ENCODE measurements around the gene COMMD1. TPM values are rescaled to one million over a fixed set of nuclear protein-coding genes. Genes with fewer than 3 reads are reported as not detected.

The COMMD1 gene
- total RNA-seq, 4 donors from 2014 or later: 38.4 to 56.6 (median 40.6) TPM

DNA sequence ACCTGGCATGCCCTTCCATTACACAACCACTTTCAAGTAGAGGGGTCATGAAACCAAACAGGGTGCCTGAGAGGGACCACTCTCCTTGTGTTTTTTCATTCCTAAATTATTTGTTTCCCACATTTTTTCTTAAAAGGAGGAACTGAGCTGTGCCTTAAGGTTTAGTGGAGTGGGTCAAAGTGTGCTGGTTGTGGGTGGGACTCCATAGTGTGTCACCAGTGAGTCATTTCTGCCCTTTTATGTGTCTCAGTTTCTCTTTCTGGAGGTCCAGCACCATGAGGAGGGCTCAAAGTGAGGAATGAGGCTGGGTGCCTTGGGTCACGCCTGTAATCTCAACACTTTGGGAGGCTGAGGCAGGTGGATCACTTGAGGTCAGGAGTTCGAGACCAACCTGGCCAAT lies 37.8 kb downstream of the COMMD1 start:
- DNase-seq (ENCODE audit: low spot score) (no peak), ATAC-seq (ENCODE audit: low FRiP score) (no peak)
- TF ChIP-seq, protein P1, sequence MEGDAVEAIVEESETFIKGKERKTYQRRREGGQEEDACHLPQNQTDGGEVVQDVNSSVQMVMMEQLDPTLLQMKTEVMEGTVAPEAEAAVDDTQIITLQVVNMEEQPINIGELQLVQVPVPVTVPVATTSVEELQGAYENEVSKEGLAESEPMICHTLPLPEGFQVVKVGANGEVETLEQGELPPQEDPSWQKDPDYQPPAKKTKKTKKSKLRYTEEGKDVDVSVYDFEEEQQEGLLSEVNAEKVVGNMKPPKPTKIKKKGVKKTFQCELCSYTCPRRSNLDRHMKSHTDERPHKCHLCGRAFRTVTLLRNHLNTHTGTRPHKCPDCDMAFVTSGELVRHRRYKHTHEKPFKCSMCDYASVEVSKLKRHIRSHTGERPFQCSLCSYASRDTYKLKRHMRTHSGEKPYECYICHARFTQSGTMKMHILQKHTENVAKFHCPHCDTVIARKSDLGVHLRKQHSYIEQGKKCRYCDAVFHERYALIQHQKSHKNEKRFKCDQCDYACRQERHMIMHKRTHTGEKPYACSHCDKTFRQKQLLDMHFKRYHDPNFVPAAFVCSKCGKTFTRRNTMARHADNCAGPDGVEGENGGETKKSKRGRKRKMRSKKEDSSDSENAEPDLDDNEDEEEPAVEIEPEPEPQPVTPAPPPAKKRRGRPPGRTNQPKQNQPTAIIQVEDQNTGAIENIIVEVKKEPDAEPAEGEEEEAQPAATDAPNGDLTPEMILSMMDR (IDR thresholded peaks at IDR 0.05): no peak

DNA sequence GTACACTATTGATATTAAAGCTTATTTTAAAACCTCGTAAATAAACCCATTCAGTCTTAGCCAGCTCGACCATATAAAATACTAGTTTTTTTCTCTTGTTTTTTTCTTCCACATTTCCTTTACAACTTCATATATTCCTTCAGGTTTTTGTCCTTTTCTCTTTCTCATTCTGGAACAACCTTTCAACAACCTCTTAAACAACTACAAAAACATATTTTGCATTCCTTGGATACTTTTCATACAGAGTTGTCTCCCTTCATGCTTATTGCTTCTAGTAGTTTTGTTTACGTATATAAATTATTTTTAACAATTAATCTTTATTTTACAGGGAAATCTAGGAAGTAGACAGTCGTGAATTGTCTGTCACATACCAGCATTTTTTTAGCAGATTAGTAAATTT lies 41.2 kb downstream of the COMMD1 start:
- DNase-seq (ENCODE audit: low spot score) (no peak), ATAC-seq (ENCODE audit: low FRiP score) (no peak)
- TF ChIP-seq, protein P1 (IDR thresholded peaks at IDR 0.05): no peak

DNA sequence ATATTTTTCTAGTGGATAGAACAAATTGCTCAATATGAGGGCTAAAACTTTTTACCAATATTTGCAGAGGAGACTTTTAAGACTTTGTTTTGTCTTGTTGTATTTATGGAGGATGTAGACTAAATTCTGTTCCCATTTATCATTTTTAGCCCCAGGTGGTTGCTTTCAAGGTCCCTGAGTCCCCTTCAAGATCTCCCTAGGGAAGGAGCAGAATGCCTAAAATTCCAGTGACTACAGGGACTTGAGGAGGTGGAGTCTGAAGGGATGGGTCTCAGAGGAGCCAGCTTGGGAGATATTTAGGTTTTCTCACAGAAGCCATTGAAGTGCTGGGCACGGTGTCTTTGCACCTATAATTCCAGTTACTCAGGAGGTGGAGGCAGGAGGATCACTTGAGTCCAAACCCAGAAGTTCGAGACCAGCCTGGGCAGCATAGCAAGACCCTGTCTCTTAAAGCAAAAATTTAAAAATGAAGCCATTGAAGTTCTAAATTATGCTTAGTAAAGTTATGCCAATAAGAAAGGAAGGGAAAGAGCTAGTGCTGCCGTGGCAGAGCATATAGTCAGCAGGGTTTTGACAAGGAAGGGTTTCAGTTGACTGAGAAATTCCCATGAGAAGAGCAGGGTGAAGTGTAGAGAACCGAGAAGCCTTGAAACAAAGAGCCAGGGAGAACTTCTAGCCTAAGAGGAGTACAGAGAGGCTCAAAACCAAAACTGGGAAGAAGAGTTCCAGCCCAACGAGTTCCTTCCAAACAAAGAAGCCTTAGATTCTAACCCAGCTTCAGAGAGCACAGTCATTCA lies 43.4 kb downstream of the COMMD1 start:
- no peak for DNase-seq (ENCODE audit: low spot score)
- ATAC-seq (ENCODE audit: low FRiP score): no peak
- TF ChIP-seq, protein P1 (IDR thresholded peaks at IDR 0.05): no peak

DNA sequence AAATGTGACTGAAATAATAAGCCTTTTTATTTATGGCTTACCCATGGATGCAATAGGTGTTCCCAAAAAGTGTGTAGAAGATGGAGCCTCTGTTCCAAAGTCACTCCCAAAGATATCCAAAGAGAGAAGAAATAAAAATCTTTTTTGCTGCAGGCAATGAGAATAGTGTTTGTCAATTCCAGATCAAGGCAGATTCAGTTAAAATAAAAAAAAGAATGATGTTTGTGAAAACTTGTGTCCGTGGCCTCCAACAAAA lies 43.9 kb downstream of the COMMD1 start:
- no peak for DNase-seq (ENCODE audit: low spot score)
- TF ChIP-seq, protein P1 (IDR thresholded peaks at IDR 0.05): no peak
- no peak for ATAC-seq (ENCODE audit: low FRiP score)

DNA sequence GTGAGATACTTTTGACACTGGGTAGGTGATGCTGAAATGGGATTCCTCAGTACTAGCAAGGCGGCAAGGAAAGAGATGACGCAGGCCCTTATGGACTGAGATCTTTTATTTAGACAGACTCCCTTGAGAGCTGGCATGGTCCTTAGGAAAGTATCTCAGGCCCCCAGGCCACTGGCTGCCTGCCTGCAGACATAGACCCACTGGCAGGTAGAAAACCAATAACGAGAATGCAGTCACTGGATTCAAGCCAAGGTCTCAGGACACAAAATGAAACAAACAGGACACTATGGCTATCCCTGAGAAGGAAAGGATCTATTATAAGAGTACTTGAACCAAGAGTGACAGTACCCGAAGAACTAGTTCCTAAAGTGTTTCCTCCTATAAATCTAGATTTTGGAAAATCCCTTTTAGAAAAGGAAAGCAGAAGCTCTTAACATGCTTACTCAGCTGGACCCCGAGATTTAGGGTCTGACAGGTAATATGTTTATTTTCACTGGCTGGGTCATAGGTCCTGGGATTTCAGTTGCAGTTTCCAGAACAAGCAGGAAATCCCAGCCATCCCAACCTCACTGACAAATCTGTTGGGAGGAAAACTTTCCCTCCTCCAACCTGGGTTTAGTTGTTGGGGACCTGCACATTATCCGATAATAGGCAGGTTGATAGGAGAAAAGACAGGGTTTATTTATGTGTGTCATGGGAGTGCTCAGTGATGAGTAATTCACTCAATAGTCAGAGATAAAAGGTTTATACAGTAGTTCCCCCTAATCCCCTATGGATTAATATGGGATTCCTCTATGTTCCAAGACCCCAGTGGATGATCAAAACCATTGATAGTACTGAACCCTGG lies 44.5 kb downstream of the COMMD1 start:
- ATAC-seq (ENCODE audit: low FRiP score) (no peak), DNase-seq (ENCODE audit: low spot score) (no peak)
- TF ChIP-seq, protein P1 (IDR thresholded peaks at IDR 0.05): no peak

DNA sequence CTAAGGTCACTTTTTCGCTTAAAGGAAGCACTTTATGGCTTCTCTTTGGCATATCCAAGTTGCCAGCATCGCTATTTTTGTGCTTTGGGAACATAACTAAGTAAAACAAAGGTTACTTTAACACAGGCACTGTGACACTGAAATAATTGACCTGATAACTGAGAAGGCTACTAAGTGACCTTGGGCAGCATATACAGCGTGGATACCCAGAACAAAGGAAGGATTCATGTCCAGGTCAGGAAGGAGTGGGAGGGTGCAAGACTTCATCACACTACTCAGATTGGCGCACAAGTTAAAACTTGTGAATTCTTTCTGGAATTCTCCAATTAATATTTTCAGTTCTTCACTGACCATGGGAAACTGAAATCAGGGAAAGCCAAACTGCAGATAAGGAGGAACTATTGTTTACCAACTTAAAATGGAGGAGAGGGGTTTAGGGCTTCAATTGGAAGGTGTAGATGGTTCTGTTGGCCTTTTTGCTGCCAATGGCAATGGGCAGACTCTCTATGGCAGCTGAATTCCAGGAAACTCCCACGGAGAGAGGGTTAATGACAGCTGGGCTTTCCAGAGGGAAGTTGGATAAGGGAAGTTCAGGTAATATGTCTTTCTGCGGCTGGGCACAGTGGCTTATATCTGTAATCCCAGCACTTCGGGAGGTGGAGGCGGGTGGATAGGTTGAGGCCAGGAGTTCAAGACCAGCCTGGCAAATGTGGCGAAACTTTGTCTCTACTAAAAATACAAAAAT lies 45.3 kb downstream of the COMMD1 start:
- DNase-seq (ENCODE audit: low spot score) (no peak), ATAC-seq (ENCODE audit: low FRiP score) (no peak)
- TF ChIP-seq, protein P1 (IDR thresholded peaks at IDR 0.05): no peak
